VCaP (cell line): Measurements from ENCODE around the gene MEX3A.
A peak's percentile ranks its signal among the peaks of the same experiment; 100 is the strongest.

Source experiments
- H3K27ac ChIP-seq: fragments of 450-650 bp; 2 replicates; pipeline ENCODE4 v1.5.1; 2017
- TF ChIP-seq, protein P1 (sequence below): fragments of 450-650 bp; conservative IDR thresholded peaks from 2 replicates; pipeline ENCODE4 v1.5.1; 2017; ENCODE audit warnings: mild to moderate bottlenecking, moderate library complexity

MEX3A gene

DNA sequence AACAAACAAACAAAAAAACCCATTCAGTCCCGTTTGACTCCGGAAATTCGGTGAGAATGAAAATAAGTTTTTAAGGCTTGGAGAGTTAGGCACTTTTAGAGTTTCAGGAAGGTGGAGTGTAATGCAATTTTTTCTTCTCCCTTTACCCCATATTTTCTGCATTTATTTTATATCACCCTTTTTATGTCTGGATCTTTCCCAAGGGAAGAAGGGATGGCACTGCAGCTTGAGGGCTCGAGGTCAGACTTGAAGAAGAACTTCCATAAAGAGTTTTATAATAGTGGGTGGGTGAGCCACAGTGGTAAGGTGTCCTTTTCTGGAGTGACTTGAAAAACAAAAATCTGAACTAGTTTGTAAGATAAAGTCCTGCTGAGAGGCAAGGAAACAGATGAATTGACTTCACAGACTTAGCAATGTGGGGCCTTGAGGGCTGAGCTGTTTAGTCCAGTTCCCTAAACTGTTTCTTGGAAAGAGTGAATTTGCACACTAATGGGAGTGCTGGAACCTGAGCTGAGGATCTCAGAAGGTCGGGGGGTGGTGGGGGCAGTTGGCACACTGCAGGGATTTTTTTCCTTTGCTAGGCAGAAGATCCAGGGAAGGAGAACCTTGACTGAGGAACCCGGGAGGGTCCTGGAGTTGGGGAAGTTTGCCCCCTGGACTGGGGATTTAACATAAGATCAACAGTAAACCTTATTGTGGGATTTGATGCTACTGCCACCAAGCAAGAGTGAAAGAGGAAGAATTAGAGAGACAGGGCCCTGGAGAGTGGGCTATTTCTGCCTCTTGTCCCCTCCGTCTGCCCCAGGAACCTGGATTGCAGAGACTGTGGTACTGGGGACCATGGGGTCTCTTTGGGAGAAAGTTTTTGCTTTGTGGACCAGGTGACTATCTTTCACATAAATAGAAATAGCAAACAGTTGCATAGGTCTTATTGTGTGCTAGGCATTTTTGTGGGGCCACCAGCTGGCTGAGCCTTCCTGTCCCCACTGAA, 1.8 kb upstream of the MEX3A start:
- no peak overlapping the region for H3K27ac ChIP-seq
- TF ChIP-seq, protein P1, sequence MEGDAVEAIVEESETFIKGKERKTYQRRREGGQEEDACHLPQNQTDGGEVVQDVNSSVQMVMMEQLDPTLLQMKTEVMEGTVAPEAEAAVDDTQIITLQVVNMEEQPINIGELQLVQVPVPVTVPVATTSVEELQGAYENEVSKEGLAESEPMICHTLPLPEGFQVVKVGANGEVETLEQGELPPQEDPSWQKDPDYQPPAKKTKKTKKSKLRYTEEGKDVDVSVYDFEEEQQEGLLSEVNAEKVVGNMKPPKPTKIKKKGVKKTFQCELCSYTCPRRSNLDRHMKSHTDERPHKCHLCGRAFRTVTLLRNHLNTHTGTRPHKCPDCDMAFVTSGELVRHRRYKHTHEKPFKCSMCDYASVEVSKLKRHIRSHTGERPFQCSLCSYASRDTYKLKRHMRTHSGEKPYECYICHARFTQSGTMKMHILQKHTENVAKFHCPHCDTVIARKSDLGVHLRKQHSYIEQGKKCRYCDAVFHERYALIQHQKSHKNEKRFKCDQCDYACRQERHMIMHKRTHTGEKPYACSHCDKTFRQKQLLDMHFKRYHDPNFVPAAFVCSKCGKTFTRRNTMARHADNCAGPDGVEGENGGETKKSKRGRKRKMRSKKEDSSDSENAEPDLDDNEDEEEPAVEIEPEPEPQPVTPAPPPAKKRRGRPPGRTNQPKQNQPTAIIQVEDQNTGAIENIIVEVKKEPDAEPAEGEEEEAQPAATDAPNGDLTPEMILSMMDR: no peak

- TF ChIP-seq, protein P1: no peak
- peak overlapping the region; percentile 66; the same call in 1 of the 2 replicates for H3K27ac ChIP-seq
Observed at GRCh38 chr1:156081917-156082308, 352 bp downstream of the MEX3A start.

DNA sequence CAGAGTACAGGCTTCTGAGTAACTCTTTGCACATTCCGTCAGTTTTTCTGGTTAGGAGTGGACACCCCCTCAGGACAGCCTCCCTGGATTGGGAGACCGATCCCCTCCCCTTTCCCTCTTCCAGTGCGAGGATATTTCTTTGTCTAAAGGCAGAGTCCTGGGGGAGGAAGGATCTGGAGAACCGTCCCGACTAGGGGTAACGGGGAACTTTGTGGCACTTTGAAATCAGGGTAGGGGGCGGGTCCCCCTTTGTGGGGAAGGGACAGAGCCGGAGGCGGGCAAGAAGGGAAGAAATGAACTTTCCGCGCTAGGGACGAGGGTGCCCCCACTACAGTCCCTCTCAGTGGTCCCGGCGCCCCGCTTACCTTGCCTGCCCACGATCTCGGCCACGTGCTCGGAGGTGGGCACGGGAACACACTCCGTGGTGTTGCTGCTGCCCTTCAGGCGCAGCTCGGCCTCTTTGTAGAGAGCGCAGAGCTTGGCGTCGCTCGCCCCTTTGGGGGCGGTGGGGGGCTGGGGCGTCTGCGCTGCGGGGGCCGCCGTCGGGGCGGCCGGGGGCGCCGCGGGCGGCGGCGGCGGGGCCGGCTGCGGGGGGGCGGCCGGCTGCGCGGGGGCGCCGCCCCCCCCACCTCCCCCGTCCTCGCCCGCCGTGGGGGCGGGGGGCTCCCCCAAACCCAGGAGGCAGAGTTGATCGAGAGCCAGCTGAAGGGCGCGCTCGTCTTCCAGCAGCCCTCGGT, 917 bp downstream of the MEX3A start:
- peak overlapping the region; percentile 66; the same call in 1 of the 2 replicates for H3K27ac ChIP-seq

DNA sequence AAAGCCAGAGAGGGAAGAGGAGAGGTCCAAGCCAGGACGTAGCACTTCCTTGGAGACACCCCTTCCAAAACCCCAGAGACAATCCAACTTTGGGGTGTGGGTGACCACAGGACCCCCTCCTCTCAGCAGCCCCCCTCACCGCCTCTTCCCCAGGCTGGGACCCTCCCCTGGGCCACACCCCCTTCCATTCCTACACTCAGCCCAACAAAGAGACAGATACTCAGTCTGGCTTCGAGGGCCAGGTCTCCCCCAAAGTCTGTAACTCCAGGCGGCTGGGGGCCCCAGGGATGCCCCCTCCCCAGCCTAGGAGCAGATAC, 1.4 kb downstream of the MEX3A start:
- peak overlapping the region; percentile 66; the same call in 1 of the 2 replicates for H3K27ac ChIP-seq

More for the DNA sequence above, 917 bp downstream of the MEX3A start:
- TF ChIP-seq, protein P1: no peak

DNA sequence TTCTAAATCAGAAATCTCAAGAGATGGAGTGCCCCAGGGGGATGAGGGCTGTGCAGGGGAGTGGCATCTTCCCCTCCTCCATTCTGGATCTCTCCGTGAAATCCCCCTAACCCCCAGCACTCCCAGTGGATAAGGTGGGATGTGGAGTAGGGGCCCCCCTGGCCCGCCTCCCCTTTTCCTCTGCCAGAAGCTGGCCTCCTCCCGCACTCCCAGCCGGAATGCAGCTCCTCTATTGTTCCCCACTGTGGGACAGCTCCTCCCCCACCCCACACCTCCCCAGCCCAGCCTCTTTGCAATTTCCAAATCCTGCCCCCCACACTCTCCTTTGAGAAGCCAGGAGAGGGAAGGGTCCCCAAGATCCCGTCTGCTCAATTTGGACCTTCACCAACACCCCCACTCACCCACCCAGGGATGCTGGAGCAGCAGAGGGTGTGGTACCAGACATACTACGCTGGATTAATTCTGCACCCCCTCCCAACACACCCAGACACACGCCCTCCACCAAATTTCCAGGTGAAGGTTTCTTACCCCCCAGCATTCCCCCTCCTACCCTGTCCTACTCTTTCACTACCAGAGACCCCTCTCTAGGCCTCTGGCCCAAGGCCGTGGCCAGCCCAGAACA, 1.9 kb downstream of the MEX3A start:
- TF ChIP-seq, protein P1: no peak
- H3K27ac ChIP-seq: peak overlapping the region; percentile 66; the same call in 1 of the 2 replicates

More for the DNA sequence above, 1.4 kb downstream of the MEX3A start:
- TF ChIP-seq, protein P1: no peak

GRCh38 chr1:156079762-156080161, 2.5 kb downstream of the MEX3A start:
- no peak overlapping the region for H3K27ac ChIP-seq
- TF ChIP-seq, protein P1: no peak

DNA sequence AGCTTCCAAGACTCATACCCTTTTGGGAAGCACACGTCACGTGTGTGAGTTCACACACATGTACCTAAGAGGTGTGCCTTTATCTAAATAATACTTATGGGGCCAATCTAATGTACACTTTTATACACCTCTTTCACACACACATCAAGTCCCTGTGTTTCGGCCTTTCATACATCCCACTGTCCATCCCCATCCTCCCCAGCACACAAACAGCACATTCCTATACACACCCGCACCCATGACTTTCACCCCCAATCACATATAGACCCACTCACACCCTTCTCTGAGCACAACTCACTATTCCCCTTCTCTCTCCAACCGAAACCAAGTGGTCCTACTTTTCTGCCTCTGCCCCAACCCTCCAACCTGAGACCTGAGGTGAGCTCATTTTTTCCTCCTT, 3.5 kb downstream of the MEX3A start:
- H3K27ac ChIP-seq: no peak overlapping the region
- TF ChIP-seq, protein P1: no peak
